ENCODE data around the gene LINGO3. TPM values are rescaled to one million over a fixed set of nuclear protein-coding genes. Genes with fewer than 3 reads are reported as not detected.

The LINGO3 gene
- total and polyA plus RNA-seq, 2 of the 8 experiments (the other 6 are each of a cell fraction or from before 2014, with no cell fraction given), result 0.59 TPM; not detected in 1

Other genes with a start within 250 kb of the LINGO3 start
- 9.2 and 9.8 TPM in 2 replicates for gene MOB3A, start 211.8 kb downstream of the LINGO3 start, total RNA-seq (2021; fragmentation: NEBNext Ultra II Directional; extraction: Animal tissue kit (Norgen Biotek cat#: 25700))
- gene MOB3A, start 211.8 kb downstream of the LINGO3 start, polyA plus RNA-seq (2011; rRNA removed), result 9.6 and 10.2 TPM in 2 replicates
- gene IZUMO4, start 211.2 kb downstream of the LINGO3 start, total RNA-seq (2021; fragmentation: NEBNext Ultra II Directional; extraction: Animal tissue kit (Norgen Biotek cat#: 25700)), result 1.3 and 1.8 TPM in 2 replicates
- gene IZUMO4, start 211.2 kb downstream of the LINGO3 start, polyA plus RNA-seq (2011; rRNA removed), result 1.9 and 2.3 TPM in 2 replicates
- gene AP3D1, start 156.6 kb downstream of the LINGO3 start, total RNA-seq (2021; fragmentation: NEBNext Ultra II Directional; extraction: Animal tissue kit (Norgen Biotek cat#: 25700)), result 174 and 184 TPM in 2 replicates
- gene AP3D1, start 156.6 kb downstream of the LINGO3 start, polyA plus RNA-seq (2011; rRNA removed), result 161 and 227 TPM in 2 replicates
- 74.8 and 76.3 TPM in 2 replicates for gene DOT1L, start 144.2 kb downstream of the LINGO3 start, total RNA-seq (2021; fragmentation: NEBNext Ultra II Directional; extraction: Animal tissue kit (Norgen Biotek cat#: 25700))
- 17.5 and 39.8 TPM in 2 replicates for gene DOT1L, start 144.2 kb downstream of the LINGO3 start, polyA plus RNA-seq (2011; rRNA removed)
- 135 TPM in 2 replicates for gene PLEKHJ1, start 71.8 kb downstream of the LINGO3 start, total RNA-seq (2021; fragmentation: NEBNext Ultra II Directional; extraction: Animal tissue kit (Norgen Biotek cat#: 25700))
- gene PLEKHJ1, start 71.8 kb downstream of the LINGO3 start, polyA plus RNA-seq (2011; rRNA removed), result 187 and 235 TPM in 2 replicates
- 142 and 146 TPM in 2 replicates for gene SF3A2, start 71.3 kb downstream of the LINGO3 start, total RNA-seq (2021; fragmentation: NEBNext Ultra II Directional; extraction: Animal tissue kit (Norgen Biotek cat#: 25700))
- 15.3 and 31.2 TPM in 2 replicates for gene SF3A2, start 71.3 kb downstream of the LINGO3 start, polyA plus RNA-seq (2011; rRNA removed)
- 13.0 and 15.4 TPM in 2 replicates for gene AMH, start 58.8 kb downstream of the LINGO3 start, total RNA-seq (2021; fragmentation: NEBNext Ultra II Directional; extraction: Animal tissue kit (Norgen Biotek cat#: 25700))
- gene AMH, start 58.8 kb downstream of the LINGO3 start, polyA plus RNA-seq (2011; rRNA removed), result 10.5 and 19.3 TPM in 2 replicates
- 0.56 and 1.7 TPM in 2 replicates for gene JSRP1, start 51.7 kb downstream of the LINGO3 start, total RNA-seq (2021; fragmentation: NEBNext Ultra II Directional; extraction: Animal tissue kit (Norgen Biotek cat#: 25700))
- 0.24 and 0.53 TPM in 2 replicates for gene JSRP1, start 51.7 kb downstream of the LINGO3 start, polyA plus RNA-seq (2011; rRNA removed)
- gene PEAK3, start 26.0 kb downstream of the LINGO3 start, total RNA-seq (2021; fragmentation: NEBNext Ultra II Directional; extraction: Animal tissue kit (Norgen Biotek cat#: 25700)), result not detected in 2 replicates
- gene PEAK3, start 26.0 kb downstream of the LINGO3 start, polyA plus RNA-seq (2011; rRNA removed), result not detected in 2 replicates
- gene LSM7, start 20.4 kb upstream of the LINGO3 start, total RNA-seq (2021; fragmentation: NEBNext Ultra II Directional; extraction: Animal tissue kit (Norgen Biotek cat#: 25700)), result 228 and 238 TPM in 2 replicates
- 1,335 and 1,623 TPM in 2 replicates for gene LSM7, start 20.4 kb upstream of the LINGO3 start, polyA plus RNA-seq (2011; rRNA removed)
- gene SPPL2B, start 20.5 kb upstream of the LINGO3 start, total RNA-seq (2021; fragmentation: NEBNext Ultra II Directional; extraction: Animal tissue kit (Norgen Biotek cat#: 25700)), result 52.6 and 55.7 TPM in 2 replicates
- 34.8 and 83.1 TPM in 2 replicates for gene SPPL2B, start 20.5 kb upstream of the LINGO3 start, polyA plus RNA-seq (2011; rRNA removed)
- 0.19 and 0.33 TPM in 2 replicates for gene TMPRSS9, start 52.1 kb upstream of the LINGO3 start, total RNA-seq (2021; fragmentation: NEBNext Ultra II Directional; extraction: Animal tissue kit (Norgen Biotek cat#: 25700))
- 0.15 and 0.33 TPM in 2 replicates for gene TMPRSS9, start 52.1 kb upstream of the LINGO3 start, polyA plus RNA-seq (2011; rRNA removed)
- 275 and 277 TPM in 2 replicates for gene TIMM13, start 119.4 kb upstream of the LINGO3 start, total RNA-seq (2021; fragmentation: NEBNext Ultra II Directional; extraction: Animal tissue kit (Norgen Biotek cat#: 25700))
- gene TIMM13, start 119.4 kb upstream of the LINGO3 start, polyA plus RNA-seq (2011; rRNA removed), result 270 and 410 TPM in 2 replicates
- gene LMNB2, start 148.8 kb upstream of the LINGO3 start, total RNA-seq (2021; fragmentation: NEBNext Ultra II Directional; extraction: Animal tissue kit (Norgen Biotek cat#: 25700)), result 177 and 179 TPM in 2 replicates
- 287 and 360 TPM in 2 replicates for gene LMNB2, start 148.8 kb upstream of the LINGO3 start, polyA plus RNA-seq (2011; rRNA removed)
- gene GADD45B, start 168.0 kb upstream of the LINGO3 start, total RNA-seq (2021; fragmentation: NEBNext Ultra II Directional; extraction: Animal tissue kit (Norgen Biotek cat#: 25700)), result 11.0 and 11.4 TPM in 2 replicates
- gene GADD45B, start 168.0 kb upstream of the LINGO3 start, polyA plus RNA-seq (2011; rRNA removed), result 7.4 and 12.1 TPM in 2 replicates